GM12801 (cell line): ENCODE measurements around the gene CDH15.

Source experiments
- CTCF ChIP-seq: IDR thresholded peaks from one replicate; pipeline ENCODE4 v1.5.1; 2011; ENCODE audit warnings: control low read depth; ENCODE audit not compliant: insufficient read length; ENCODE audit errors: extremely low read depth

The CDH15 gene

DNA sequence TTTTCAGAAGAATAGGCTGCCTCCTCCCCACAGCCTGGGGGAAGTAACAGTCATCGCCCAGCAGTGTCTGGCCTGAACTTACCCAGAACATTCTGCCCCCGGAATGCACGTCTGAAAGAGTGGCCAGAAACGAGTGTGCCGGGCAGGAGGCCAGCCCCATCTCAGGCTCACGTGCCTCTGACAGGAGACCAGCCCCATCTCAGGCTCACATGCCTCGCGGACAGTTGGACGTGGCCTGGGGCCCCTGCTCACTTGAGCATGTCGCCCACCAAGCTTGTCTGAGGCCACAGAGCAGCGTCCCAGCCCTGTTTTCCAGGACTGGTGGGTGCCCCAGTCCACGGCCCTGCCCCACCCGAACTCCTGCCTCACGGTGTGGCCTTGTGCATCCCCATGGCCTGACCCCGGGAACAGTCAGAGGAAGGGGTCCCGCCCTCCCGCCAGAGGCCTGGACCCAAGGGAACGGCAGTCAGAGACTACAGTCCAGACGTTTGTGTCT is 16.3 kb upstream of the CDH15 start:
- TF ChIP-seq CTCF, result no peak

DNA sequence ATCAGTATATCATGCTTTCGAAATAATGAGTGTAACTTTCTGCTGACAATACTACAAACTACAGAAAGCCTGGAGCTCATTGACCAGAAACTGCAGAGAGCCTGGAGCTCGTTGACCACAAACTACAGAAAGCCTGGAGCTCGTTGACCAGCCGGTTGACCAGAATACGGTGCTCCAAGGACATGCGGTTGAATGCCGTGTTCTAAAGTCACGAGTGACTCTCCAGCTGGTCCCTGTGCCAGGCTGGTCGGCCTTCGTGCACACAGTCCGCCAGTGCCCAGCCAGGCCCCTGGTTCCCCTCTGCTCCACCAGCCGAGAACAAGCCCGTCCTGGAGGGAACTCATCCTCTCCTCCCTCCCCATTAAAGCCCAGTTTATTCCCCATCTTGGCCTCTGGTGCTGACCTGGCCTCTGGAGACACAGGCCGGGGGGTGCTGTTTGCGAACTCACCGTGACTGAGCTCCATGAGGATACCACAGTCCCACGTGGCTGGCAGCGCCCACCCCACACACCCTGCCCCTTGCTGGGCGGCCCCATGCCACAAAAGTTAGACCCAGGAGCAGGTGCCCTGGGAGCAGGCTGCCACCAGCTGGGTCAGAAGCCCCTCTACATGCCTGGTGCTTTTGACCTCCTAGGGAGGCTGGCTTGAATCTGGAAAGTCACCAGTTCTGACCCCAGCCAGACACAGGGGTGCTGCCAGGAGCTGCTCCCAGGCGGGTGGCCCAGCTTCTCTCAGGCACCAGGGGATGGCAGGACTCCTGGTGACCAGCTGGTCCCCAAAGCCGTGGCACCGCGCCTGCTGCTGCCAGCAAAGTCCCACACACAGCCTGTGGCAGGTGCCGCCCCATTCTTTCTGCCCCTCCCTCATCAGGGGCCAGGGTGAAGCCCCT is 15.5 kb upstream of the CDH15 start:
- TF ChIP-seq CTCF, result no peak

DNA sequence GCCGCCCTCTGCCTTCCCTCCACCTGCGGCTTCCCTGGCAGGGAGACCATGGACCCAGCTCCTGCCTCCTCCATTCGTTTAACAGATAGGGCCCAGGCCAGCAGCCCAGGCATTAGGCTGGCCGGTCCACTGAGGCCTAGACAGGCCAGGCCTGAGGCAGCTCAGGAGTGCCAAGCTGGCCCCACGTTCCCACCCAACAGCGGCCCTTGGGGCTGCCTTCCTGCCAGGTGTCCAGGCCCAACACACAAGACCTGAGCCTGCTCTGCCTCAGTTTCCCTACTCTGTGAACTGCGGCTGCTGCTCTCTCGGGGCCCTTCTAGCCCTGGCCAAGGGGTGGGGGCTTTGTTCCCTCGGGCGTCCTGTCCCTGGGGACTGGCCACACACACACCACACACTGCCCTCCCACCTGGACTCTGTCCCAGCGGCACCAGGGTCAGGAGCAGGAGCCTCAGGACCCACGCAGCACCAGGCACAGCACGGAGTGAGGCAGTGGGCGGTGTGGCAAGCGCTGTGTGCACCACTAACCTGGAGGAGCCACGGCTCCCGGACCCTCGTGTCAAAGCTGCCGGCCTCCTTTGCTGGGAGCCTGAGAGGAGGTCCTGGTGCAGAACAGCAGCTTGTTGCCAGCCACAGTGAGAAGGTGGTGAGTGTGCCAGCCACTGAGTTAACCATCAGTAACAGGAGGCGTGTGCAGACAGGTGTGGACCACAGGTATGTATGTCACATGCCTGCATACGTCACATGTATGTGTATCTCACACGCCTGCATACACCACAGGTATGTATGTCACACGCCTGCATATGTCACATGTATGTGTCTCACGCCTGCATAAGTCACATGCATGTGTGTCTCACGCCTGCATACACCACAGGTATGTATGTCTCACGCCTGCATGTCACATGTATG is 14.6 kb upstream of the CDH15 start:
- TF ChIP-seq CTCF, result no peak

DNA sequence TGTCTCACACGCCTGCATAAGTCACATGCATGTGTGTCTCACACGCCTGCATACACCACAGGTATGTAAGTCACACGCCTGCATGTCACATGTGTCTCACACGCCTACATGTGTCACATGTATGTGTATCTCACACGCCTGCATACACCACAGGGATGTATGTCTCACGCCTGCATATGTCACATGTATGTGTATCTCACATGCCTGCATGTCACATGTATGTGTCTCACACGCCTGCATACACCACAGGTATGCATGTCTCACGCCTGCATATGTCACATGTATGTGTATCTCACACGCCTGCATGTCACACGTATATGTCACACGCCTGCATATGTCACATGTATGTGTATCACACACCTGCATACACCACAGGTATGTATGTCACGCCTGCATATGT is 13.8 kb upstream of the CDH15 start:
- no peak for TF ChIP-seq CTCF

DNA sequence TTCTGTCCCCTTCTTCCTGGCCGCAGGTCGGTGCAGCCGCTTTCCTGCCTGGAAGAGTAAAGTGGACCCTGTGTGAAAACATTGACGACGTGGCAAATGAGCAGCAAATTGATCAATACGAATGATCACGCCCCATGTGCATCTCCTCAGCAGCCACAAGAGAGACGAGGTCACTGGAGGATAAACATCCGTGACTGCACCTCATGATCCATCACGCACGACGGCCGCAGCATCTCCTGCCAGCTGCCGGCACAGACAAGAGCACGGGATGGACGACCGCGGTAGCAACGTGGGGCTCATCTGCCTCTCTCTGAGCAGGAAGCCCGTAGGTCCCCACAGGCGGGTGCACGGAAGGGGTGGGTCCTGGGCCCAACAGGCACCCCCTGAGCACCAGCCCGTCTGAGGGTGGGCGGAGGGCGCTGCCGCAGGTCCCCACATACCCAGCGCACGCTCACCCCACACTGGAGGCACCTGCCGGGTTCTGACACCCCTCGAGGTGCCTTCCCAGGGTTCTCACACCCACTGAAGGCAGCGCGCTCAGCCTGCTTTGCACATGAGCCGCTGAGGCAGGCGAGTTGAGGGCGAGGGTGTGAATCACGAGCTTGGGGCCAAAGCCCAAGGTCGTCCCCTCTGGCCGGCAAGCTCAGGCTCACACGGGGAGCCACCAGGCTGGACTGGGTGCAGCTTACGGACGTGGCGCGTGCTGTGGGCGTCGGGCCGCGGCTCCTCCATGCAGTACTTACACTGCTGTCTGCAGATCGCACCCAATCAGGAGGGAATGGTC is 12.3 kb upstream of the CDH15 start:
- TF ChIP-seq CTCF, result no peak

- TF ChIP-seq CTCF, result no peak
Measured at GRCh38 chr16:89159850-89160354, 11.6 kb upstream of the CDH15 start.
